Sigmoid colon (tissue), 7 donors: ENCODE results near the gene CSPG4. TPM values are rescaled to one million over a fixed set of nuclear protein-coding genes. Genes with fewer than 3 reads are reported as not detected.
"Not testable (repeated sequence)": the region's sequence is repeated elsewhere in the genome, so short reads cannot be mapped to it uniquely, and the experiment has no call there.

Source experiments
- DNase-seq: peaks from one replicate; pipeline ENCODE4 v3.0.0-alpha.2; 2019
- H3K27ac ChIP-seq, 4 donors: fragments of 200-600 bp; sonication (generic); one replicate each; pipeline ENCODE4 v1.5.1; 2016 to 2019; ENCODE audit warnings: mild to moderate bottlenecking in 1 of 4
- H3K27me3 ChIP-seq, 3 donors: fragments of 200-600 bp; sonication (generic); one replicate each; pipeline ENCODE4 v1.5.1; 2019; ENCODE audit warnings: mild to moderate bottlenecking in 1 of 3
- H3K36me3 ChIP-seq, 4 donors: fragments of 200-600 bp; sonication (generic); one replicate each; pipeline ENCODE4 v1.5.1; 2016 to 2019
- H3K4me1 ChIP-seq, 4 donors: fragments of 200-600 bp; sonication (generic); one replicate each; pipeline ENCODE4 v1.5.1; 2017 to 2019
- H3K4me3 ChIP-seq, 4 donors: fragments of 200-600 bp; sonication (generic); one replicate each; pipeline ENCODE4 v1.5.1; 2017 to 2019; ENCODE audit warnings: mild to moderate bottlenecking in 2 of 4, moderate library complexity in 1 of 4
- H3K9me3 ChIP-seq, 4 donors: fragments of 200-600 bp in 3 of 4; sonication (generic) in 3 of 4; one replicate each; pipeline versions ENCODE4 v1.5.1 to v1.6.1; 2013 to 2019
- EP300 ChIP-seq, 4 donors: sonication (generic); formaldehyde crosslinking; IDR thresholded peaks; one replicate each; pipeline ENCODE4 v1.6.1; 2017; ENCODE audit warnings: antibody characterized with exemption in 4 of 4
- POLR2A ChIP-seq, 2 donors: fragments of 450-650 bp; IDR thresholded peaks; one replicate each; pipeline ENCODE4 v1.6.1; 2016; ENCODE audit warnings: antibody characterized with exemption in 2 of 2, mild to moderate bottlenecking in 2 of 2, moderate library complexity in 2 of 2
- POLR2AphosphoS5 ChIP-seq, 4 donors: sonication (generic); formaldehyde crosslinking; IDR thresholded peaks; one replicate each; pipeline ENCODE4 v1.6.1; 2017; ENCODE audit warnings: antibody characterized with exemption in 4 of 4
- WGBS, 2 donors: extraction: QIAGEN DNeasy Blood & Tissue Kit; methylation state at CpG; one replicate each; pipeline ENCODE4 v1.1.7; 2013; 5-methylcytosine and 5-hydroxymethylcytosine counted together
- intact Hi-C: fragments of 100-400 bp; cut with DNase I; formaldehyde crosslinking; loops from one replicate; pipeline ENCODE4 v1.15.1; 2023
- polyA plus RNA-seq, 3 donors: library from polyadenylated mRNA; stranded (reverse); fragments of 200-250 nt; gene quantifications; one replicate each; pipeline ENCODE4 v1.2.3, GENCODE V29; 2013
- total RNA-seq, 4 donors: library from RNA; depleted of rRNA; stranded (reverse); fragments of >200 nt; gene quantifications; one replicate each; pipeline ENCODE4 v1.1.0, GENCODE V29; 2016
- TF ChIP-seq, protein P1 (sequence below), 4 experiments: fragments of 450-650 bp in 3 of 4; fragments of 200-600 bp in 1 of 4; IDR thresholded peaks; one replicate each; pipeline ENCODE4 v1.5.1; 2016 to 2019; ENCODE audit warnings: antibody characterized with exemption in 4 of 4, mild to moderate bottlenecking in 3 of 4, moderate library complexity in 2 of 4
- donor health status: healthy with polysubstance abuse.
- donor health status: Bipolar disorder and iron deficiency.
- donor health status: healthy.

CSPG4 gene
- total and polyA plus RNA-seq, 7 donors = 0.23 to 151 (median 45.7) TPM

DNA sequence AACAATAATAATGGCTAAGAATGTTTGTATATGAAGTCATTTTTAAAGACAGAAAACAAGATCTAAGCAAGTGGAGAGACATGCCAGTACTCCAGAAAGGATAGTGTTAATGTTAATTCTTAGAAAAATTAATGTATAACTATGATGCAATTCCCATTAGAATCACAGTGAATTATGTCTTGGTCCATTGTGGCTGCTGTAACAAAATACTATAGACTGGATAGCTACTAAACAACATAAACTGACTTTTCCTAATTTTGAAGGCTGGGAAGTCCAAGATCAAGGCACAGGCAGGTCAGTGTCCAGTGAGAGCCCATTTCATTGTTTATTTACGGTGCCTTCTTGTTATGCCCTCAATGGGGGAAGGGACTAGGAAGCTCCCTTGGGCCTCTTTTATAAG, 32.7 kb upstream of the CSPG4 start:
- 66 to 77% methylated on average over 1 of the region's 1 CpG for WGBS, 2 donors
- Histone ChIP-seq H3K36me3 (no peaks in the 10 kb centered on the region), H3K27ac (no peak overlapping the region), H3K27me3 (no peaks in the 10 kb centered on the region), H3K4me1 (no peaks in the 10 kb centered on the region), H3K4me3 (no peak overlapping the region), H3K9me3 (no peaks in the 10 kb centered on the region)
- intact Hi-C loops = no loop called here
- DNase-seq = no peak
- TF ChIP-seq EP300 (IDR thresholded peaks at IDR 0.05) (no peak), POLR2A (IDR thresholded peaks at IDR 0.05) (no peak), POLR2AphosphoS5 (IDR thresholded peaks at IDR 0.05) (no peak)
- TF ChIP-seq, protein P1, sequence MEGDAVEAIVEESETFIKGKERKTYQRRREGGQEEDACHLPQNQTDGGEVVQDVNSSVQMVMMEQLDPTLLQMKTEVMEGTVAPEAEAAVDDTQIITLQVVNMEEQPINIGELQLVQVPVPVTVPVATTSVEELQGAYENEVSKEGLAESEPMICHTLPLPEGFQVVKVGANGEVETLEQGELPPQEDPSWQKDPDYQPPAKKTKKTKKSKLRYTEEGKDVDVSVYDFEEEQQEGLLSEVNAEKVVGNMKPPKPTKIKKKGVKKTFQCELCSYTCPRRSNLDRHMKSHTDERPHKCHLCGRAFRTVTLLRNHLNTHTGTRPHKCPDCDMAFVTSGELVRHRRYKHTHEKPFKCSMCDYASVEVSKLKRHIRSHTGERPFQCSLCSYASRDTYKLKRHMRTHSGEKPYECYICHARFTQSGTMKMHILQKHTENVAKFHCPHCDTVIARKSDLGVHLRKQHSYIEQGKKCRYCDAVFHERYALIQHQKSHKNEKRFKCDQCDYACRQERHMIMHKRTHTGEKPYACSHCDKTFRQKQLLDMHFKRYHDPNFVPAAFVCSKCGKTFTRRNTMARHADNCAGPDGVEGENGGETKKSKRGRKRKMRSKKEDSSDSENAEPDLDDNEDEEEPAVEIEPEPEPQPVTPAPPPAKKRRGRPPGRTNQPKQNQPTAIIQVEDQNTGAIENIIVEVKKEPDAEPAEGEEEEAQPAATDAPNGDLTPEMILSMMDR (IDR thresholded peaks at IDR 0.05) = no peak

DNA sequence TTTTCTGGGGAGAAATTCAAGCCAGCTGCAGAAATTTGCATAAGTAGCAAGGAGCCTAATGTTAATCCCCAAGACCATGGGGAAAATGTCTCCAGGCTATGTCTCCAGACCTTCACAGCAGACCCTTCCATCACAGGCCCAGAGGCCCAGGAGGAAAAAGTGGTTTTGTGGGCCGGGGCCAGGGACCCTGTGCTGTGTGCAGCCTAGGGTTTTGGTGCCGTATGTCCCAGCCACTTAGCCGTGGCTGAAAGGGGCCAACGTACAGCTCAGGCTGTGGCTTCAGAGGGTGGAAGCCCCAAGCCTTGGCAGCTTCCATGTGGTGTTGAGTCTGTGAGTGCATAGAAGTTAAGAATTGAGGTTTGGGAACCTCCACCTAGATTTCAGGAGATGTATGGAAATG, 29.7 kb upstream of the CSPG4 start:
- H3K9me3 ChIP-seq, H3K27ac ChIP-seq, H3K36me3 ChIP-seq, intact Hi-C loops, H3K4me3 ChIP-seq, H3K27me3 ChIP-seq, DNase-seq: not testable (repeated sequence)
- 92 to 93% methylated on average over 4 of the region's 4 CpGs for WGBS, 2 donors
- H3K4me1 ChIP-seq = peaks cover 0 to 18% (median 13%) of the 10 kb centered on the region in 4 donors

DNA sequence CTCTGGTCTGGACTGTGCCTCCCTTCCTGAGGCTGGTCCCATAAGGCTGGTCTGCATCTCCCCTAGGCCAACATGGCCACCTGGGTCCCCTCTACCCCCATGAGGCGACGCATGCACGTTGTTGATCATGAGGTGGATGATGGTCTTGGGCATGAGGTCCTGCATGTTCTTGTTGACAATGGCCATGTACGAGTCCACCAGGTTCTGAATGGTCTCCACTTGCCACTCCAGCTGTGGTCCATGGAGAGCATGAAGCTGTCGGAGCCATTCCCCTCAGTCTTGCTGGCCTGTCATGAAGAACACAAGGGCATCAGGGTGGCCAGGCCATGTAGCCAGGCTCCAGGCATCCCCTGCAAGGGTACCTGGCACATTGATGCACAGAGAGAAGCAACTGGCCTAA, 27.1 kb upstream of the CSPG4 start:
- Histone ChIP-seq H3K36me3 (no peaks in the 10 kb centered on the region), H3K4me3 (no peak overlapping the region), H3K27ac (peak overlapping the region in 1 of 4 donors; percentile 86), H3K4me1 (peaks cover 0 to 31% (median 17%) of the 10 kb centered on the region in 4 donors), H3K9me3 (no peaks in the 10 kb centered on the region), H3K27me3 (no peaks in the 10 kb centered on the region)
- 95 to 97% methylated on average over 5 of the region's 5 CpGs for WGBS, 2 donors
- peak; percentile 56 for DNase-seq
- intact Hi-C loops = loop anchor here (5.0 kb wide), 1 partner anchor 92 kb away; the partner anchor contains the start of gene SNX33
- TF ChIP-seq, protein P1 (IDR thresholded peaks at IDR 0.05) = no peak
- no peak for TF ChIP-seq POLR2A (IDR thresholded peaks at IDR 0.05)
- TF ChIP-seq POLR2AphosphoS5 (IDR thresholded peaks at IDR 0.05) = no peak
- TF ChIP-seq EP300 (IDR thresholded peaks at IDR 0.05) = no peak

DNA sequence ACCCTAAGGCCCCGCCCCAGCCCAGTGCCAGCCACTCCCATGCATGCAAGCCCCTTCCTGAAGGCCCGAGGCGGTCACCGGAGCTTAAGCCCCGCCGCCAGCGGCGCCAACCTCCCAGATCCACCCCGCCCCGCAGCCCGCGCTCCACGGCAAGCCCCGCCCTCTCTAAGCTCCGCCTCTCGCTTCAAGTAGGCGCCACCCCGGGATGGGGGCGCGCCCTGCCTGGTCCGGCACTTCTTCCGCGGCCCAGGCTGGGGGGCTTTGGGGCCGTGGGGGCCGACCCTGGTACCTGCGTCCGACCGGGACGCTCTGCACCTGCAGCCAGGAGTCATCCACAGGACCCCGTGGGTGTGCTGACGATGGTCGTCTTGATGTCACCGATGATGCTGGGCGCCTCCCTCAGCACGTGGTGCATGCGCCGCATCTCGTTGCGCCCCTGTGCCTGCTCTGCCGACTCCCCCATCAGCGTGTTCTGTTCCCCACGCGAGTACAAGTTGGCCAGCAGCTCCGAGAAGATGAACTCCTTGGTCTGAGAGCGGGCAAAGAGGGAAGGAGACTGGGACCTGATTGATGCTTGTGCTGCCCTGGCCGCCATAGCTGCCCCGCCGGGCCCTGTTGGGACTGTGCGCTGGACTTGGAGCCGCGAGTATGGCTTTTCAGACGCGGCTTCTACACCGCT, 26.1 kb upstream of the CSPG4 start:
- H3K4me3 ChIP-seq = peak overlapping the region; percentile 70 to 86 (median 82)
- H3K36me3 ChIP-seq = no peaks in the 10 kb centered on the region
- peak overlapping the region; percentile 63 to 87 (median 82) for H3K27ac ChIP-seq
- no peaks in the 10 kb centered on the region for H3K9me3 ChIP-seq
- DNase-seq = peak; percentile 98
- peaks cover 0 to 41% (median 27%) of the 10 kb centered on the region in 4 donors for H3K4me1 ChIP-seq
- peak; percentile 7 to 59 (median 26) for TF ChIP-seq POLR2AphosphoS5 (IDR thresholded peaks at IDR 0.05)
- TF ChIP-seq, protein P1 (IDR thresholded peaks at IDR 0.05) = no peak
- peak in 1 of 4 donors; percentile 49 for TF ChIP-seq EP300 (IDR thresholded peaks at IDR 0.05)
- intact Hi-C loops = loop anchor here (5.0 kb wide), 1 partner anchor 91 kb away; the partner anchor contains the start of gene SNX33
- WGBS, 2 donors = 8 to 10% methylated on average over 54 of the region's 54 CpGs
- H3K27me3 ChIP-seq = no peaks in the 10 kb centered on the region

DNA sequence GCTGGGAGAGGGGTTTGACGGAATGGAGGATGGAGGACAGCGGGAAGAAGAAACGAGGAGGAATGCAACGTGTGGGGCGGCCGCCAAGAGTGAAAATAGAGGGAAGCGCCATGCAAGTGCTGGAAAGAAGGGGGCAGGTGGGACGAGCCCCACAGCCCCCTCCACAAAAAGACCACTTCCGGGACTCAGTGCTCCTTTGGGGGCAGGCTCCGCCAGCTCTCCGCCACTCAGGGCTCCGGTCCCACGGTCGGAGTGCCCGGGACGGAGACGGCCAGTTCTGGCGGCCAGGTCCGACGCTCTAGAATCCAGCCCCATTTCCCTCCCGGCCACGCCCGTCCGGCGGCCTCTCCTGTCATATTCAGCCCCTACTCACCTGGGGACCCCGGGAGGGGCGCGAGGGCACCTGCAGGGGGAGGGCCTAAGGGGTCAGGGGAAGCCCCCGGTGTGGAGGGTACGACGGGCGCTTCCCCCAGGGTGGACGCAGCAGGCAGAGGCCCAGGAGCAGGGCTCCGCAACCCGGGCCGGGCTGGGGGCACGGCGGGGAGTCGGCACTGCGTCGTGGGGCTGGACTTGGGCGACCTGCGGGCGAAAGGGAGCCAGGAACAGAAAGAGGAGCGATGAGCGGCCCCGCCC, 25.5 kb upstream of the CSPG4 start:
- no peak for DNase-seq
- 3 to 5% methylated on average over 47 of the region's 47 CpGs for WGBS, 2 donors
- H3K4me3 ChIP-seq = peak overlapping the region; percentile 70 to 86 (median 82)
- H3K4me1 ChIP-seq = peaks cover 0 to 47% (median 33%) of the 10 kb centered on the region in 4 donors
- peak overlapping the region; percentile 63 to 87 (median 82) for H3K27ac ChIP-seq
- H3K36me3 ChIP-seq = no peaks in the 10 kb centered on the region
- TF ChIP-seq POLR2AphosphoS5 (IDR thresholded peaks at IDR 0.05) = peak; percentile 64 to 85 (median 76)
- TF ChIP-seq EP300 (IDR thresholded peaks at IDR 0.05) = no peak
- TF ChIP-seq POLR2A (IDR thresholded peaks at IDR 0.05) = peak; percentile 26 to 40
- TF ChIP-seq, protein P1 (IDR thresholded peaks at IDR 0.05) = no peak
- no peaks in the 10 kb centered on the region for H3K27me3 ChIP-seq
- intact Hi-C loops = loop anchor here (5.0 kb wide), 1 partner anchor 91 kb away; the partner anchor contains the start of gene SNX33
- H3K9me3 ChIP-seq = no peaks in the 10 kb centered on the region

DNA sequence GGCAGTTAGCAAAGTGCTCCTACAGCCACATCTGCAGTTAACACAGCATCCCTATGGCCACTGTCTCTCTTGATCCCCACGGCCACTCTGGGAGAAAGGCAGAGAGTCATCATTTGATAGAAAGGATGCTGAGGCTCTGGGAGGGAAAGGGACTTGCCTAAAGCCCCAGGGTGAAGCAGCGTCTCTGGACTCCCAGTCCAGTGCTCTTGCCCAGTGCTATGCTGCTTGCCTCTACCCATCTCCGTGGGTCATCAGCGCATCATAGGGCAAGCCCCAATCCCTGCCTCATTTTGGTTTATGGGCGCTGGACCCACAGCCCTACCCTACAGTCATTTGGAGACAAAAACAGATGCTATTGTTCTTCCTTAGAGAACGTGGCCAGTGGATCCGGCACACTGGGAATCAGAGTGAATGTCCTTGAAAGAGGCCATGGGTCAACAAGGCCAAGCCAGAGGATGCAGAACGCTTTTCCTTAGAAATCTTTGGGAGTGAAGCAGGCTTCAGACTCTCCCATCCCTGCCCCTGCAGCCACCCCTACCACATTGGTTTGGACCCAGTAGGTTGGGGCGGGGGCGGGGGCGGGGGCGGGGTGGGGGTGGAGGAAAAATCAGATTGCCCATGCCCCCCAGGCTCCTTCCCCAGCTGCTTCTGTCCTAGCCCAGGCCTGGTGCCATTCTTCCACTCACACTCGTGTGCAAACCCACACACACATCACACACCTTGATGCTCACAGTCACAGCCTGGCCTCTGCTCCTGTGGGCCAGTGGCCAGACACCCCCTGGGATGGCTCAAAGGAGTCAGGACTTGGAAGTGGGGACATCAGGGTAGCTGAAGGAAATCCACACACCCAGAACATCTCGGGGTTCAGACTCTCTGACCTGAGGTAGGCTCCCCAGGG, 24.7 kb upstream of the CSPG4 start:
- intact Hi-C loops = loop anchor here (5.0 kb wide), 1 partner anchor 90 kb away; the partner anchor contains the start of gene SNX33
- peak; percentile 60 for DNase-seq

More for the DNA sequence above, 24.7 kb upstream of the CSPG4 start:
- WGBS, 2 donors = 69 to 79% methylated on average over 14 of the region's 14 CpGs
- H3K27me3 ChIP-seq, H3K9me3 ChIP-seq, H3K36me3 ChIP-seq: not testable (repeated sequence)
- Histone ChIP-seq H3K4me1 (peaks cover 0 to 55% (median 40%) of the 10 kb centered on the region in 4 donors), H3K4me3 (peak overlapping the region; percentile 70 to 86 (median 82)), H3K27ac (peak overlapping the region; percentile 63 to 87 (median 82))
